MCF 10A (cell line): Measurements from ENCODE around the gene MOV10L1. TPM values are rescaled to one million over a fixed set of nuclear protein-coding genes. Genes with fewer than 3 reads are reported as not detected.
A peak's percentile ranks its signal among the peaks of the same experiment; 100 is the strongest.

Experiments
- BruUV-seq: library from RNA; stranded (reverse); fragments of 400-500 nt; replicated peaks from 2 replicates; lab custom pipeline; 2021; lab: Mats Ljungman, UMichigan
- CTCF ChIA-PET: fragments of 300-600 bp; sonication (Branson Sonifier 250); formaldehyde crosslinking; extraction: SDS; loops from one replicate; lab custom pipeline; 2021; ENCODE audit warnings: antibody characterized with exemption, inconsistent platforms; lab: Yijun Ruan, JAX
- POLR2A ChIA-PET: fragments of 300-600, 350-650 bp; sonication (Branson Sonifier 250); formaldehyde crosslinking; extraction: SDS; loops from one replicate; lab custom pipeline; 2020; ENCODE audit warnings: antibody characterized with exemption, inconsistent platforms; lab: Yijun Ruan, JAX
- DNase-seq: peaks from one replicate; pipeline ENCODE4 v3.0.0-alpha.2; 2018; ENCODE audit not compliant: unreplicated experiment
- H3K27ac Mint-ChIP-seq: one replicate; pipeline ENCODE4 v1.8.0; 2022; ENCODE audit warnings: mild to moderate bottlenecking, low read depth, mixed read lengths; ENCODE audit not compliant: unreplicated experiment
- H3K27me3 Mint-ChIP-seq: one replicate; pipeline ENCODE4 v1.8.0; 2022; ENCODE audit warnings: mixed read lengths; ENCODE audit not compliant: insufficient read depth, unreplicated experiment
- H3K36me3 Mint-ChIP-seq: one replicate; pipeline ENCODE4 v1.8.0; 2022; ENCODE audit warnings: mild to moderate bottlenecking, moderate library complexity, mixed read lengths; ENCODE audit not compliant: insufficient read depth, unreplicated experiment
- H3K4me1 Mint-ChIP-seq: one replicate; pipeline ENCODE4 v1.8.0; 2022; ENCODE audit warnings: mixed read lengths; ENCODE audit not compliant: insufficient read depth, unreplicated experiment
- H3K4me3 Mint-ChIP-seq: one replicate; pipeline ENCODE4 v1.8.0; 2022; ENCODE audit warnings: mild to moderate bottlenecking, moderate library complexity, mixed read lengths; ENCODE audit not compliant: unreplicated experiment
- H3K9me3 Mint-ChIP-seq: one replicate; pipeline ENCODE4 v1.8.0; 2022; ENCODE audit warnings: mixed read lengths; ENCODE audit not compliant: unreplicated experiment
- CTCF ChIP-seq: fragments of 200-600 bp; IDR thresholded peaks from one replicate; pipeline ENCODE4 v1.8.0; 2022; ENCODE audit warnings: antibody characterized with exemption, mild to moderate bottlenecking; ENCODE audit not compliant: unreplicated experiment
- intact Hi-C: fragments of 100-400 bp; cut with micrococcal nuclease; formaldehyde crosslinking; loops from 2 replicates; pipeline ENCODE4 v1.14.1; 2022
- total RNA-seq: library from RNA; stranded (reverse); gene quantifications from 2 replicates; pipeline ENCODE4 v1.2.3, GENCODE V29; 2022

The MOV10L1 gene
- total RNA-seq, 1 experiment from 2014 or later: not detected

DNA sequence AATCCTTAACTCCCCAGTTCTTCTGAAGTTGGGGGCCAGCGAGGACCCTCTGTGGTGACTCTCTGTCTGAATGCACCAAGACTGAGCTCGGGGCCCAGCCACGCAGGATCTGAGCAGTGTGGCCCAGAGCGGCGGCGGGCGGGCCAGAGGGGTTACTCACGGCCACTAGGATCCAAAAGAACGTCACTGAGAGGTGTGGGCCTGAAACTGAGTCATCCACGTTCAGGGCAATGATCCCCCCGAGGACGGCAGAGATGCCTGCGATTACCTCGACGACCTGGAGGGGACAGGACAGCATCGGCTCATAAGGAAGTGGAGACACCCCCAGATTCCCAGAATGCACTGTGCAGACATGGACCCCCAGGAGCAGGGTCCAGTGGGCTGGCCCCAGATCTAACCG, 15.8 kb upstream of the MOV10L1 start:
- BruUV-seq: no TSS peak
- Mint-ChIP-seq H3K4me3 (no peak overlapping the region), H3K9me3 (no peaks in the 10 kb centered on the region), H3K4me1 (no peaks in the 10 kb centered on the region), H3K36me3 (no peaks in the 10 kb centered on the region), H3K27ac (no peak overlapping the region), H3K27me3 (no peaks in the 10 kb centered on the region)
- TF ChIP-seq CTCF: no peak
- POLR2A ChIA-PET: no interaction called here
- DNase-seq: no peak
- intact Hi-C loops: no loop called here
- CTCF ChIA-PET: no interaction called here

DNA sequence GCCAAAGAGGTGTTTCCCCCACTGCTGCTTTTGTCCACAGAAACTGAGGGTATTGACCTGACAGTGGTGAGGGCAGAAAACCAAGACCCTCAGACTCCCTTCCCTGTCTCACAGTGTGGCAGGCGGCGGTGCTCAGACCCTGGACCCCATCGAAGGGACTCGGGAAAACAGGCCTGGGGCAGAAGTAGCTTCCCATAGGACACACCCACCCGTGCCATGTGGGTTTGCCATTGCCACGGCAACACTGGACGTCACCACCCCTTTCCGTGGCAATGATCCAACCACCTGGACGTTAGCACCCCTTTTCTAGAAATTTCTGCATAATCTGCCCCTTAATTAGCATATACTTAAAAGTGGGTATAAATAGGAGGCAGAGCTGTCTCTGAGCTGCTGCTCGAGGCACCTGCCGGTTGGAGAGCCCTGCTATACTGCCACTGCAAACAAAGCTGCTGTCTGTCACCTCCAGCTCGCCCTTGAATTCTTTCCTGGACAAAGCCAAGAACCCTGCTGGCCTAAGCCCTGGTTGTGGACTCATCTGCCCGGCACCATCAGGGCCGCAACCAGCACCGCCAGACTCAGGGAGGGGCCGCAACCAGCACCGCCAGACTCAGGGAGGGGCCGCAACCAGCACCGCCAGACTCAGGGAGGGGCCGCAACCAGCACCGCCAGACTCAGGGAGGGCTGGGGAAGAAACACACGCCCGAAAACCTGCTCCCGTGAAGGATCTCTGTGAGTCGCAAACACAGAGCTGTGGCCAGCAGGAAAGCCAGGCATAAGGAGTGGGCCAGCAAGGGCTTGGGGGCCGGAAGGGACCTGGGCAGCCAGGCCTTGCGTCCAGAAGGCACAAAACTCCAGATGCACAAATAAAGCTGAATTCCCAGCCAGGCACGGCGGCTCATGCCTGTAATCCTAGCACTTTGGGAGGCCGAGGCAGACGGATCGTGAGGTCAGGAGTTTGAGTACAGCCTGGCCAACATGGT, 15.0 kb upstream of the MOV10L1 start:
- ChIA-PET POLR2A (no interaction called here), CTCF (interaction anchor here (0.6 to 1.0 kb wide), 2 partner anchors 24 to 72 kb away, joined by 4 read pairs; no protein-coding TSS in a partner anchor)
- Mint-ChIP-seq H3K27ac (no peak overlapping the region), H3K4me1 (no peaks in the 10 kb centered on the region), H3K27me3 (no peaks in the 10 kb centered on the region), H3K36me3 (no peaks in the 10 kb centered on the region), H3K9me3 (no peaks in the 10 kb centered on the region), H3K4me3 (no peak overlapping the region)
- no TSS peak for BruUV-seq
- TF ChIP-seq CTCF: no peak
- intact Hi-C loops: no loop called here
- DNase-seq: peak; percentile 36

DNA sequence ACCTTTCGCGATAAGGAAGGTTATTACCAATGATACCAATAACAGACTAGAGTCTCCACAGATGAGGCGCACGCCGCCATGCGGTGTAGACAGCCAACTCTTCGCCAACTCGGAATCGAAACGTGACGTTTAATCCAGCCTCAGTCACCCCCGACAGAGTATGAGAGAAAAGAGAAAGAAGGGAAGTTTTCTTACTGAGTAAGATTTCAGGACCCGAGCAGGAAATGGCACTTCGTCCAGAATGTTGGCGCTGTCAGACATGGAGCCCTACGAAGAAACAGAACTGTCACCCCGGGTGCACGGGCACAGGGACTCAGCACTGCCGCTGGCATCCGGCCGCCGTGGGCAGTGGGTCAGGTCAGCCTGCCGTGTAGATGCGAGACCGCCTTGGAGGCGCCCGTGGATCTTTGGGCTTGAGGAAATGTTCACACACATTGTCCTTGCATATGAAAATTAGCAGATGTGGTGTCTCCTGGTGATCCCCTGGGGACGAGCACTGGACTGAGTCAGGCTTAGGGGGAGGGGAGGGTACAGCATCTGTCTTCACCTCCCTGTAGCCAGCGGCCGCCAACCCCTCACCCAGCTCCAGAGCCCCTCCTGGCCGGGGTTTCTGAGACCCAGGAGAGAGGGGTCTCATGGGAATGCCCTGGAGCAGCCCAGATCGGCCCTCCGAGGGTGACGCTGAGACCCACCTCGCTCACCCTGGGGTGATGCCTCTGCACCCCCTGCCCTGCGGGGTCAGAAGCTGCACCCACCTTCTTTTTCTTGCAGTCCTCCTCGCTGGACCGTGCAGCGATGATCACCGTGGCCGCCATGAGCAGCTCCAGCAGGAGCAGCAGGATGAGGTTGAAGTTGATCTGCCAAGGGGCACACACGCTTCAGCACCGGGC, 12.9 kb upstream of the MOV10L1 start:
- TF ChIP-seq CTCF: no peak
- intact Hi-C loops: no loop called here
- H3K9me3 Mint-ChIP-seq: no peaks in the 10 kb centered on the region
- BruUV-seq: no TSS peak
- H3K4me1 Mint-ChIP-seq: no peaks in the 10 kb centered on the region
- no peak overlapping the region for H3K27ac Mint-ChIP-seq
- no peaks in the 10 kb centered on the region for H3K36me3 Mint-ChIP-seq
- no peak overlapping the region for H3K4me3 Mint-ChIP-seq
- ChIA-PET POLR2A (interaction anchor here (0.6 kb wide), 1 partner anchor 250 kb away, joined by 3 read pairs; no protein-coding TSS in a partner anchor), CTCF (no interaction called here)
- no peaks in the 10 kb centered on the region for H3K27me3 Mint-ChIP-seq
- DNase-seq: no peak

- POLR2A ChIA-PET: no interaction called here
- Mint-ChIP-seq H3K4me3 (no peak overlapping the region), H3K27me3 (no peaks in the 10 kb centered on the region), H3K9me3 (no peaks in the 10 kb centered on the region), H3K27ac (no peak overlapping the region), H3K4me1 (peaks cover 6% of the 10 kb centered on the region), H3K36me3 (no peaks in the 10 kb centered on the region)
- BruUV-seq: no TSS peak
- no peak for DNase-seq
- intact Hi-C loops: no loop called here
- CTCF ChIA-PET: no interaction called here
- TF ChIP-seq CTCF: no peak
These were observed 11.6 kb upstream of the MOV10L1 start for GRCh38 chr22:50078246-50078645.
